ENCODE results near the gene FOXO1.
A peak's percentile ranks its signal among the peaks of the same experiment; 100 is the strongest.

Gene FOXO1

GRCh38 chr13:40679480-40679985 is 13.1 kb upstream of the FOXO1 start:
- no peak for DNase-seq (ENCODE audit: low read depth)
- no peaks in the 10 kb centered on the region for H3K27me3 ChIP-seq (replicated peaks; ENCODE audit: control insufficient read depth, insufficient read depth, low read length)

GRCh38 chr13:40677064-40677463 is 10.6 kb upstream of the FOXO1 start:
- no peak overlapping the region for H3K9ac ChIP-seq (ENCODE audit: low read length)
- H3K9me3 ChIP-seq (ENCODE audit: control insufficient read depth, low read length): no peaks in the 10 kb centered on the region
- DNase-seq (ENCODE audit: low read depth): no peak
- H3K27me3 ChIP-seq (replicated peaks; ENCODE audit: control insufficient read depth, insufficient read depth, low read length): no peaks in the 10 kb centered on the region
- peaks cover 12% of the 10 kb centered on the region for H3K4me1 ChIP-seq (ENCODE audit: control insufficient read depth, insufficient read depth, low read length)
- H3K36me3 ChIP-seq (ENCODE audit: control insufficient read depth, insufficient read depth, low read length, severe bottlenecking): no peaks in the 10 kb centered on the region
- H3K4me3 ChIP-seq (ENCODE audit: low read length): no peak overlapping the region

More at GRCh38 chr13:40679480-40679985, 13.1 kb upstream of the FOXO1 start:
- Histone ChIP-seq H3K4me3 (ENCODE audit: low read length) (no peak overlapping the region), H3K4me1 (ENCODE audit: control insufficient read depth, insufficient read depth, low read length) (peaks cover 4% of the 10 kb centered on the region), H3K9ac (ENCODE audit: low read length) (no peak overlapping the region), H3K36me3 (ENCODE audit: control insufficient read depth, insufficient read depth, low read length, severe bottlenecking) (no peaks in the 10 kb centered on the region), H3K9me3 (ENCODE audit: control insufficient read depth, low read length) (no peaks in the 10 kb centered on the region)

- H3K27me3 ChIP-seq (replicated peaks; ENCODE audit: control insufficient read depth, insufficient read depth, low read length): no peaks in the 10 kb centered on the region
- H3K4me3 ChIP-seq (ENCODE audit: low read length): no peak overlapping the region
- H3K36me3 ChIP-seq (ENCODE audit: control insufficient read depth, insufficient read depth, low read length, severe bottlenecking): no peaks in the 10 kb centered on the region
- H3K4me1 ChIP-seq (ENCODE audit: control insufficient read depth, insufficient read depth, low read length): peaks cover 14% of the 10 kb centered on the region
- DNase-seq (ENCODE audit: low read depth): no peak
- H3K9ac ChIP-seq (ENCODE audit: low read length): no peak overlapping the region
- no peaks in the 10 kb centered on the region for H3K9me3 ChIP-seq (ENCODE audit: control insufficient read depth, low read length)
Measured at GRCh38 chr13:40676007-40676406, 9.6 kb upstream of the FOXO1 start.

- no peak for DNase-seq (ENCODE audit: low read depth)
- no peaks in the 10 kb centered on the region for H3K36me3 ChIP-seq (ENCODE audit: control insufficient read depth, insufficient read depth, low read length, severe bottlenecking)
Measured at GRCh38 chr13:40673414-40673813, 7.0 kb upstream of the FOXO1 start.

GRCh38 chr13:40672765-40673397 is 6.4 kb upstream of the FOXO1 start:
- H3K4me1 ChIP-seq (ENCODE audit: control insufficient read depth, insufficient read depth, low read length): peaks cover 23% of the 10 kb centered on the region
- H3K9ac ChIP-seq (ENCODE audit: low read length): no peak overlapping the region
- no peaks in the 10 kb centered on the region for H3K27me3 ChIP-seq (replicated peaks; ENCODE audit: control insufficient read depth, insufficient read depth, low read length)
- H3K9me3 ChIP-seq (ENCODE audit: control insufficient read depth, low read length): no peaks in the 10 kb centered on the region
- no peaks in the 10 kb centered on the region for H3K36me3 ChIP-seq (ENCODE audit: control insufficient read depth, insufficient read depth, low read length, severe bottlenecking)
- no peak overlapping the region for H3K4me3 ChIP-seq (ENCODE audit: low read length)
- DNase-seq (ENCODE audit: low read depth): peak; percentile 14

More at GRCh38 chr13:40673414-40673813, 7.0 kb upstream of the FOXO1 start:
- Histone ChIP-seq H3K9ac (ENCODE audit: low read length) (no peak overlapping the region), H3K4me3 (ENCODE audit: low read length) (no peak overlapping the region), H3K4me1 (ENCODE audit: control insufficient read depth, insufficient read depth, low read length) (peaks cover 18% of the 10 kb centered on the region), H3K27me3 (replicated peaks; ENCODE audit: control insufficient read depth, insufficient read depth, low read length) (no peaks in the 10 kb centered on the region), H3K9me3 (ENCODE audit: control insufficient read depth, low read length) (no peaks in the 10 kb centered on the region)

- no peaks in the 10 kb centered on the region for H3K9me3 ChIP-seq (ENCODE audit: control insufficient read depth, low read length)
- no peak overlapping the region for H3K9ac ChIP-seq (ENCODE audit: low read length)
- H3K36me3 ChIP-seq (ENCODE audit: control insufficient read depth, insufficient read depth, low read length, severe bottlenecking): no peaks in the 10 kb centered on the region
- no peak overlapping the region for H3K4me3 ChIP-seq (ENCODE audit: low read length)
- H3K4me1 ChIP-seq (ENCODE audit: control insufficient read depth, insufficient read depth, low read length): peaks cover 26% of the 10 kb centered on the region
- peak; percentile 55 for DNase-seq (ENCODE audit: low read depth)
- no peaks in the 10 kb centered on the region for H3K27me3 ChIP-seq (replicated peaks; ENCODE audit: control insufficient read depth, insufficient read depth, low read length)
Measured at GRCh38 chr13:40671956-40672764, 5.7 kb upstream of the FOXO1 start.

- DNase-seq (ENCODE audit: low read depth): no peak
- H3K36me3 ChIP-seq (ENCODE audit: control insufficient read depth, insufficient read depth, low read length, severe bottlenecking): no peaks in the 10 kb centered on the region
- no peak overlapping the region for H3K4me3 ChIP-seq (ENCODE audit: low read length)
- no peak overlapping the region for H3K9ac ChIP-seq (ENCODE audit: low read length)
- H3K9me3 ChIP-seq (ENCODE audit: control insufficient read depth, low read length): no peaks in the 10 kb centered on the region
- H3K4me1 ChIP-seq (ENCODE audit: control insufficient read depth, insufficient read depth, low read length): peaks cover 26% of the 10 kb centered on the region
- no peaks in the 10 kb centered on the region for H3K27me3 ChIP-seq (replicated peaks; ENCODE audit: control insufficient read depth, insufficient read depth, low read length)
Measured at GRCh38 chr13:40670307-40670706, 3.9 kb upstream of the FOXO1 start.

GRCh38 chr13:40668335-40668734 is 1.9 kb upstream of the FOXO1 start:
- no peaks in the 10 kb centered on the region for H3K27me3 ChIP-seq (replicated peaks; ENCODE audit: control insufficient read depth, insufficient read depth, low read length)
- peak overlapping the region; percentile 92 for H3K9ac ChIP-seq (ENCODE audit: low read length)
- H3K4me1 ChIP-seq (ENCODE audit: control insufficient read depth, insufficient read depth, low read length): peaks cover 26% of the 10 kb centered on the region
- no peaks in the 10 kb centered on the region for H3K36me3 ChIP-seq (ENCODE audit: control insufficient read depth, insufficient read depth, low read length, severe bottlenecking)
- DNase-seq (ENCODE audit: low read depth): peak; percentile 51
- H3K9me3 ChIP-seq (ENCODE audit: control insufficient read depth, low read length): no peaks in the 10 kb centered on the region
- peak overlapping the region; percentile 81 for H3K4me3 ChIP-seq (ENCODE audit: low read length)

- Histone ChIP-seq H3K4me3 (ENCODE audit: low read length) (peak overlapping the region; percentile 81), H3K4me1 (ENCODE audit: control insufficient read depth, insufficient read depth, low read length) (peaks cover 26% of the 10 kb centered on the region), H3K9ac (ENCODE audit: low read length) (peak overlapping the region; percentile 92), H3K9me3 (ENCODE audit: control insufficient read depth, low read length) (no peaks in the 10 kb centered on the region), H3K27me3 (replicated peaks; ENCODE audit: control insufficient read depth, insufficient read depth, low read length) (no peaks in the 10 kb centered on the region), H3K36me3 (ENCODE audit: control insufficient read depth, insufficient read depth, low read length, severe bottlenecking) (no peaks in the 10 kb centered on the region)
- no peak for DNase-seq (ENCODE audit: low read depth)
Measured at GRCh38 chr13:40667622-40667978, 1.2 kb upstream of the FOXO1 start.

GRCh38 chr13:40666933-40667621 is 636 bp upstream of the FOXO1 start:
- Histone ChIP-seq H3K4me1 (ENCODE audit: control insufficient read depth, insufficient read depth, low read length) (peaks cover 26% of the 10 kb centered on the region), H3K9ac (ENCODE audit: low read length) (peak overlapping the region; percentile 92), H3K4me3 (ENCODE audit: low read length) (peak overlapping the region; percentile 81), H3K27me3 (replicated peaks; ENCODE audit: control insufficient read depth, insufficient read depth, low read length) (no peaks in the 10 kb centered on the region), H3K9me3 (ENCODE audit: control insufficient read depth, low read length) (no peaks in the 10 kb centered on the region), H3K36me3 (ENCODE audit: control insufficient read depth, insufficient read depth, low read length, severe bottlenecking) (no peaks in the 10 kb centered on the region)
- peak; percentile 72 for DNase-seq (ENCODE audit: low read depth)
